Glutamatergic neuron (in vitro differentiated cells): ENCODE measurements around the gene ADGRD1. TPM values are rescaled to one million over a fixed set of nuclear protein-coding genes. Genes with fewer than 3 reads are reported as not detected.

ENCODE experiments used
- DNase-seq: peaks from one replicate; pipeline ENCODE4 v3.0.0; 2022
- H3K27ac Mint-ChIP-seq: one replicate; pipeline ENCODE4 v1.8.0; 2020; ENCODE audit warnings: mild to moderate bottlenecking, mixed read lengths, inconsistent platforms; ENCODE audit not compliant: unreplicated experiment
- H3K27me3 Mint-ChIP-seq: one replicate; pipeline ENCODE4 v1.8.0; 2020; ENCODE audit warnings: mild to moderate bottlenecking, moderate library complexity, mixed read lengths, inconsistent platforms; ENCODE audit not compliant: unreplicated experiment
- H3K36me3 Mint-ChIP-seq: one replicate; pipeline ENCODE4 v1.8.0; 2020; ENCODE audit warnings: mild to moderate bottlenecking, mixed read lengths, inconsistent platforms; ENCODE audit not compliant: unreplicated experiment
- H3K4me1 Mint-ChIP-seq: one replicate; pipeline ENCODE4 v1.8.0; 2020; ENCODE audit warnings: mild to moderate bottlenecking, low read depth, mixed read lengths, inconsistent platforms; ENCODE audit not compliant: unreplicated experiment
- H3K4me3 Mint-ChIP-seq: one replicate; pipeline ENCODE4 v1.8.0; 2020; ENCODE audit warnings: mild to moderate bottlenecking, mixed read lengths, inconsistent platforms; ENCODE audit not compliant: unreplicated experiment
- H3K9me3 Mint-ChIP-seq: one replicate; pipeline ENCODE4 v1.8.0; 2020; ENCODE audit warnings: mild to moderate bottlenecking, moderate library complexity, mixed read lengths, inconsistent platforms; ENCODE audit not compliant: unreplicated experiment
- CTCF ChIP-seq: fragments of 200-600 bp; sonication (generic); IDR thresholded peaks from one replicate; pipeline ENCODE4 v1.5.0; 2021; ENCODE audit not compliant: partially characterized antibody, unreplicated experiment
- total RNA-seq: library from RNA; stranded (reverse); fragmentation: NEBNext Ultra II Directional; extraction: Animal tissue kit (Norgen Biotek cat#: 25700); gene quantifications from one replicate; pipeline ENCODE4 v1.2.1, GENCODE V29; 2021; ENCODE audit not compliant: unreplicated experiment

The ADGRD1 gene
- total RNA-seq, 1 donor from 2014 or later: 0.96 TPM

- peaks cover 2% of the 10 kb centered on the region for H3K27me3 Mint-ChIP-seq
Observed at GRCh38 chr12:131103669-131104462, 150.2 kb downstream of the ADGRD1 start.

GRCh38 chr12:131104463-131105350 lies 151.0 kb downstream of the ADGRD1 start:
- Mint-ChIP-seq H3K36me3 (peaks cover 6% of the 10 kb centered on the region), H3K4me1 (peaks cover 9% of the 10 kb centered on the region), H3K9me3 (peaks cover 5% of the 10 kb centered on the region), H3K27ac (peak overlapping the region; percentile 66), H3K27me3 (peaks cover 2% of the 10 kb centered on the region), H3K4me3 (no peak overlapping the region)
- peak; percentile 98 for DNase-seq
- peak; percentile 98 for TF ChIP-seq CTCF

More at GRCh38 chr12:131103669-131104462, 150.2 kb downstream of the ADGRD1 start:
- Mint-ChIP-seq H3K4me1 (peaks cover 9% of the 10 kb centered on the region), H3K36me3 (peaks cover 6% of the 10 kb centered on the region), H3K27ac (peak overlapping the region; percentile 66), H3K4me3 (no peak overlapping the region), H3K9me3 (peaks cover 5% of the 10 kb centered on the region)
- no peak for TF ChIP-seq CTCF
- DNase-seq: peak; percentile 38

DNA sequence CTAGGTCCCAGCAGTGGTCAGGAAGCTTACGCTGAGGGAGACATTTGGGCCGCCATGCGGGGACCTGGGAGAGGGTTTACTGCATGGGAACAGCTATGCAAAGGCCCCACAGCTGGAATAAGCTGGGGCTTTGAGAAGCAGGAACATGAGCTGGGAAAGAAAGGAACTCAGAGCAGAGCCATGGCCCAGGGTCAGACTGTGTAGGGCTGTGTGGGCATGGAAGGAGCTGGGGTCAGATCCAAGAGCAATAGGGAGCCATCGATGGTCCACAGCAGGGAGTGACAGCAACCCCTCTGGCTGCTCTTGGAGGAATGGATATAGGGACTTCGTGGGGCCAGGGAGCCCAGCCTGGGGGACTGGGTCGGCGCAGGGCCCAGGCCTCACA lies 151.6 kb downstream of the ADGRD1 start:
- Mint-ChIP-seq H3K4me1 (peaks cover 9% of the 10 kb centered on the region), H3K27ac (peak overlapping the region; percentile 35), H3K4me3 (no peak overlapping the region), H3K36me3 (peaks cover 6% of the 10 kb centered on the region), H3K27me3 (peaks cover 2% of the 10 kb centered on the region), H3K9me3 (peaks cover 5% of the 10 kb centered on the region)
- no peak for TF ChIP-seq CTCF
- DNase-seq: peak; percentile 11

DNA sequence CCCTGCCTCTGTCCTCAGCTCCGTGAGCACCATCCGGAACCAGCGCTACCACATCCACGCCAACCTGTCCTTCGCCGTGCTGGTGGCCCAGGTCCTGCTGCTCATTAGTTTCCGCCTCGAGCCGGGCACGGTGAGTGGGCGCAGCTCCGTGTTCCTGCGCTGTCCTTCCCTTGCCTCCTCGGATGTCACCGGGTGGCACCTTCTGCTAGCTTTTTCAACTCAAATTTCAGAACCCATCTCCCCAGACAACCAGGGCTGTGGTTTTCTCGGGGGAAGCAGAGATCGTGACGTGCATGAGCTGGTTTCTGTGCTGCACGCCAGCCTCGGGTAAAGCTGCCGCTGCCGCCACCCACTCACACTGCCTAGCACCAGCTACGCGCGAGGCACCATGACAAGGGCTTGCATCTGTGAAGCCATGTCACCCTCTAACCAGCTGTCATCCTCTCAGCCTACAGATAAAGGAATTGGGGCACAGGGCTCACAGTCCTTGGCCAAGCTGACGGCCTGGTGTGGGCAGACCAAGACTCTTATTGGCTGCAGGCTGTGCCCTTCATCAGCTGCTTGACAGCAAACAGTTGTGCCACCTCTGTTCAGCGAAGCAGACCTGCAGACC lies 152.1 kb downstream of the ADGRD1 start:
- Mint-ChIP-seq H3K4me3 (no peak overlapping the region), H3K27ac (no peak overlapping the region), H3K27me3 (peaks cover 2% of the 10 kb centered on the region), H3K4me1 (peaks cover 9% of the 10 kb centered on the region), H3K9me3 (peaks cover 5% of the 10 kb centered on the region), H3K36me3 (peaks cover 6% of the 10 kb centered on the region)
- no peak for TF ChIP-seq CTCF
- peak; percentile 13 for DNase-seq
